Fibroblast of villous mesenchyme (primary cell): ENCODE data around the gene ISLR2. TPM values are rescaled to one million over a fixed set of nuclear protein-coding genes. Genes with fewer than 3 reads are reported as not detected.
"Not testable (repeated sequence)": the region's sequence is repeated elsewhere in the genome, so short reads cannot be mapped to it uniquely, and the experiment has no call there.

Experiments used
- DNase-seq: peaks from one replicate; pipeline ENCODE4 v3.0.0-alpha.2; 2010; ENCODE audit warnings: low read depth
- H3K4me3 ChIP-seq: 2 replicates; pipeline ENCODE4 v1.5.1; 2011; ENCODE audit warnings: low read depth, mild to moderate bottlenecking, low read length
- total RNA-seq: library from RNA; depleted of rRNA; stranded (reverse); fragments of >200 nt; gene quantifications from 2 replicates; pipeline ENCODE4 v1.2.3, GENCODE V29; 2012
- TF ChIP-seq, protein P1 (sequence below): IDR thresholded peaks from 2 replicates; pipeline ENCODE4 v1.5.1; 2012; ENCODE audit warnings: low read depth, mild to moderate bottlenecking, low read length; ENCODE audit not compliant: insufficient read depth

The ISLR2 gene
- total RNA-seq, 1 donor: not detected

DNA sequence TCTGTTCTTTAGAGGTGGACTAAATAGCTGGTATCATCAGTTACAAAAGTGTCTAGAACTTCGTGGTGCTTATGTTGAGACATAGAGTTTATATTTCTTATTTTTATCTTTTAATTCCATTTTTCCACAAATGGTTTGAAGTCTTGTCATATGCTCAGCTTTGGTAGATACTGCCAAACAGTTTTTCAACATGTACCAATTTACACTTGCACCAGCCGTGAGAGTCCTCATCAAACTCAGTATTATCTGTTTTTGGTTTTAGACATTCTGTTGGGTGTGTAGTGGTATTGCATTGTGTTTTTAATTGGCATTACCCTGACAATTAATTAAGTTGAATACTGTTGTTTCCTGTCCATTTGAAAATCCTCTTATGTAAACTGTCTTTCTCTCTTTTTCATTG, 16.7 kb downstream of the ISLR2 start:
- no peak overlapping the region for H3K4me3 ChIP-seq
- DNase-seq: no peak
- TF ChIP-seq, protein P1, sequence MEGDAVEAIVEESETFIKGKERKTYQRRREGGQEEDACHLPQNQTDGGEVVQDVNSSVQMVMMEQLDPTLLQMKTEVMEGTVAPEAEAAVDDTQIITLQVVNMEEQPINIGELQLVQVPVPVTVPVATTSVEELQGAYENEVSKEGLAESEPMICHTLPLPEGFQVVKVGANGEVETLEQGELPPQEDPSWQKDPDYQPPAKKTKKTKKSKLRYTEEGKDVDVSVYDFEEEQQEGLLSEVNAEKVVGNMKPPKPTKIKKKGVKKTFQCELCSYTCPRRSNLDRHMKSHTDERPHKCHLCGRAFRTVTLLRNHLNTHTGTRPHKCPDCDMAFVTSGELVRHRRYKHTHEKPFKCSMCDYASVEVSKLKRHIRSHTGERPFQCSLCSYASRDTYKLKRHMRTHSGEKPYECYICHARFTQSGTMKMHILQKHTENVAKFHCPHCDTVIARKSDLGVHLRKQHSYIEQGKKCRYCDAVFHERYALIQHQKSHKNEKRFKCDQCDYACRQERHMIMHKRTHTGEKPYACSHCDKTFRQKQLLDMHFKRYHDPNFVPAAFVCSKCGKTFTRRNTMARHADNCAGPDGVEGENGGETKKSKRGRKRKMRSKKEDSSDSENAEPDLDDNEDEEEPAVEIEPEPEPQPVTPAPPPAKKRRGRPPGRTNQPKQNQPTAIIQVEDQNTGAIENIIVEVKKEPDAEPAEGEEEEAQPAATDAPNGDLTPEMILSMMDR: no peak

DNA sequence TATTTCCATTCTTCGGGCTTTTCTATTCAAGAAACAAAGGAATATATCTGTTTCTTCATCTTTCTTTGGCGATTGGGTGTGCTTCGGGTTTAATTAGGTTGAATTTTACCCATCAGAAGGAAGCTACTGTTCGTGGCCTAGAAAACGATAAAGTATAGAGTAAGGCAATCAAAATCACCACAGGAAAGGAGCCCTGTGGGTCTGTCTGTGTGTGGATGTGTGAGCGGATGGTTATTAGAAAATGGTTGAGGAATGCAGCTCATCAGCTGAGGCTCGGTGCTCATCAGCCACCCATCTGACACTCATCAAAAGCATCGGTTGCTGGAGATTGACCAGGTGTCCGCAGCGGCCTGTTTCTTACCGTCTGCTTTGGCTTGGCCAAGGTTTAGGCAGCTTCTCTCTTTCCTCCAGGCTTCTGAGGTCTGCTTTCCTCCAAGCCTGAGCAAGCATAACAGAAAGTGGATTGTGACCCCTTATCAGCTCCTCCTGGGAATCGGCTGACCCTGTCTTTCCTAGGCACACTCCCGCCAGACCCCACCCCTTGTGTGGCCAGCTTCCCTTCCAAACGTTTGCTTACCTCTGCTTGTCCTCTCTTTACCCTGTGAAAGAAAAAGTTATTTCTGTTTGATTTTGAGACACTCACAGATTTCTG, 25.5 kb downstream of the ISLR2 start:
- no peak for DNase-seq
- TF ChIP-seq, protein P1: no peak
- H3K4me3 ChIP-seq: no peak overlapping the region

DNA sequence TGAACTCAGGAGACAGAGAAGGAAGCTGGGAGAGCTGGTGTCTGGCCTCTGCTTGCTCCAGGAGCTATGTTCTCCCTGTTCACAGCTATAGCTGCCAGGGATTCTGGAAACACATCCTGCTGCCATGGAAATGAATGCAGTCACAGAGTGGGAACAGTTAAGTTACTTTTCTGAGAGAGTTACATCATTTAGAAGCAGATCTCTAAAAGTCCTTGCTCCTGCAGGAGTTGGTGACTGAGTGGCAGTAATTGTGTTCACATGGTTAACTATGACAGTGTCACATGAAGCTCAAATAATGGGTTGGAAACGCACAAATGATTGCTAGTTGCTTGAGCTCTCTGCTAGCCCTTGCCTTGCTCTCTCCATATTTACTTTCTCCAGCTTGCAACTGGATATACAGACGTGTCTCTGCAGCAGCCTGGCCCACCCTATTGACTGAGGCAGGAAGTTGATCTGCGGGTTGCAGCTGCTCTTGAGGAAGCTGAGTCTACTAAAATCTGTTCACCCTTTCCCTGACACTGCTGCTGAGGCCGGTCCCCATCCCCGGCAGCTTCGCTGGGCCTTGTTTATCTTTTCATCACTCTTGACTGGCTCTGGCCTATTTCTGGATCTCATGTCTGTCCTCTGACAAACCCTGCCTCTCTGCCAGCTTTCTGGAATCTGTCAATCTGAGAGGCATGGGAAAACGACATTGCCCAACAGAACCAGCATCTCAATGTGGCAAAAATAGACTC, 26.5 kb downstream of the ISLR2 start:
- no peak for DNase-seq
- TF ChIP-seq, protein P1: no peak
- no peak overlapping the region for H3K4me3 ChIP-seq

DNA sequence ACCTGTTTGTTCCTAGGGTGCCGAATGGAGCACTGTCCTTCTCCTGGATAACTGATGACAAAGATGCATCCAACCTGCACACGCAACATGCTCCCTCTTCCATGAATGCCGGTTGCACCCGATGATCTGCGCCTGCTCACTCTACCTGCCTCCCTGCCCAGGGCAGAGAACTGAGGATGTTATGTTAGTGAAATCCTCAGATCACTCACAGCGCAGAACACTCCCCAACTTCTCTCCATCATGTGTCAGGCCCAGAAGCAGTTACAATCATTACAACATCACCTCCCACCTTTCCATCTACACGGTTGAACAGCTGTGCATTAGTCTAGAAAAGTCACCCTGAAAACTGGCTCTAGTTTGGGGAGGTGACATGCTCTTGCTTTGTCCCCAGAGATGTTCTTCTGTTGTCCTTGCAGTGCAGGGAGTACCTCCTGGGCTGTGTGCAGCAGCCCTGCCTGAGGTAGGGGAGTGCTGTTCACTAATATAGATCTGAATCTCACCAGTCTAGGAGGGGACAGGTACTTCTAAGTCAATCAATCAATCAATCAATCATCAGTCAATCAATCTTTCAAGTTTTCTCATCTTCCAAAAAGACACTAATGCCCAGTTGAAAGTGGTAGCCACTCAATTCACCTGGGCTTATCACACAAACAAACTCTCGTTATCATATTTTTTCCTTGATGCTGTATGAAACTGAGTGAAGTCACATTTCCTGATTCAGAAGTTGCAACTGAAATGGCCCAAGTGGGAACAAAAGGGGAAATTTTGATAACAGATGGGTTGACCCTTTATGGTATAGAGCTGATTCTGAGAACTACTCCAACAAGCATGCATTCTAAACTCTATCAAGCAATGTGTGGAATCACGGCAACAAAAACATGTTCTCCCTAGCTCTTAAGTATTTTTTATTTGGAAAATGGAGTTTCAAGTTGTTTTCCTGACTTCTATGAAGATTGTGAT, 27.8 kb downstream of the ISLR2 start:
- no peak for DNase-seq
- no peak overlapping the region for H3K4me3 ChIP-seq
- TF ChIP-seq, protein P1: no peak

DNA sequence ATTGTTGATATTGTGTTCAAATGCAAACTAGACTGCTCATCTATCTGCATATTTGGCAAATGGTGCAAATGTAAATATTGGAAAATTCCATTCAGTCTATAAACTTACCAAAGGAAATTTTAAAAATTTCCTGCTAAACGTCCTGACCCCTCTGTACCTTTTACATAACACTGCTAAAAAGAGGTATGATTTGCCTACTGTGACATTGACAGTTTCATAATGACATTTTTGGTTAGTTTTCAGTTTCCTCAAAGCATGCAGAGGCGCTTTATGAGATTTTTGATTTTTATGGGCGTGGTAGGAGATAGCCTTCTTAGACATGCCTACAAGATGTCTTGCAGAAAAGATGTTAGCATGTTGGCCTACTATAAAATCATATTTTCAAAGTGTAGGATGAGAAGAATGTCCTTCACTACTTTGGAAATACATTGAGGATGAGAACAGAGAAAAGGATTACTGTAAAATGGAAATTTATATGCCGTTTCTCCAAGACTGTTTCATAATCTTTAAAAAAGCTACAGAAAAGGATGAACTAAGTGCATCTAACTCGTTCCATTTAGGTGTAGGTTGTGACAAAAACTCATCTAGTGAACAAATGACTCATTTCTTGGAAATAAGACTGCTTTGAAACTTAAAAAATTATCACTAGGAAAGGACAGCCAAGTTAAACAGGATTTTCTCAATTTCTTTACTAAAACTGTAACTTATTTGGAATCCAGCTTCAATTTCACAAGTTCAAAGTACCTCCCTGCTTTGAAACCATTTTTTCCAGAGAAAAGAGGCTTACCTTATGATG, 28.7 kb downstream of the ISLR2 start:
- H3K4me3 ChIP-seq: no peak overlapping the region
- no peak for DNase-seq
- TF ChIP-seq, protein P1: no peak

DNA sequence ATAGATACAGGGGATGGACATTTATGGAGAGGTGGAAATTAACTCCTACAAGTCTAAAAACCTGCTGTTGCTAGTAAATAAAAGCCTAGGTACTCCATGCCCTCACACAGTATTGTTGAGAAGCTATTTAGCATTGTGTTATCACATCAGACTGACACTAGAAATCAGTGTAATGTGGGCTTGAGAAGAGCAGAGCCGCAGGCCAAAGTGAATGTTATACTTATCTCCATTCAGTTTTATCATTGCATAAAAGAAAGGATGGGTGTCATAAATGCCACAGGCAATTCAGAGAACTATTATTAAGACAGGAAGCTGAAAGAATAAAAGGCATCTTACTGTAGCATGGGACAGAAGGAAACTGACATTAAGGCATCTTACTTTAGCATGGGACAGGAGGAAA, 29.4 kb downstream of the ISLR2 start:
- TF ChIP-seq, protein P1: no peak
- no peak overlapping the region for H3K4me3 ChIP-seq
- no peak for DNase-seq

DNA sequence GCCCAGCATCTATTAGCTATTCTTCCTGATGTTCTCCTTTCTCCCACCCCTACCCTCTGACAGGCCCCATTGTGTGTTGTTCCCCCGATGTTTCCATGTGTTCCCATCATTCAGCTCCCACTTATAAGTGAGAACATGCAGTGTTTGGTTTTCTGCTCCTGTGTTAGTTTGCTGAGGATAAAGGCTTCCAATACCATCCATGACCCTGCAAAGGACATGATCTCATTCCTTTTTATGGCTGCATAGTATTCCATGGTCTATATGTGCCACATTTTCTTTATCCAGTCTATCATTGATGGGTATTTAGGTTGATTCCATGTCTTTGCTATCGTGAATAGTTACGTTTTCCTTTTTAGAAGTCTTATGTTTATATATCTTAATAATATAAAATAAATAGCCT, 30.0 kb downstream of the ISLR2 start:
- H3K4me3 ChIP-seq, DNase-seq: not testable (repeated sequence)

DNA sequence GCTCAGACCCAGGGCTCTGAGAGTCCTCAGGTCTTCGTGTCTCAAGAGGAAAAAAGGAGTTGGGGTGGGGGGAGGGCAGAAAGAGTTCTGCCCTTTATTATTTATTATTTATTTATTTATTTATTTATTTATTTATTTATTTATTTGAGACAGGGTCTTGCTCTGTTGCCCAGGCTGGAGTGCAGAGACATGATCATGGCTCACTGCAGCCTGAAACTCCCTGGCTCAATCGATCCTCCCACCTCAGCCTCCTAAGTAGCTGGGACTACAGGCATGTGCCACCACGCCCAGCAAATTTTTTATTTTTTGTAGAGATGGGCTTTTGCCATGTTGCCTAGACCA, 31.8 kb downstream of the ISLR2 start:
- H3K4me3 ChIP-seq, DNase-seq: not testable (repeated sequence)
